HG02943 (cell line): Measurements from ENCODE around the gene SCAF8.
"Not testable (repeated sequence)": the region's sequence is repeated elsewhere in the genome, so short reads cannot be mapped to it uniquely, and the experiment has no call there.

Experiments
- ATAC-seq: cut with Tn5 transposase; IDR thresholded peaks from one replicate; pipeline ENCODE4 v1.9.1; 2021; ENCODE audit warnings: mild to moderate bottlenecking, low read depth, moderate library complexity; ENCODE audit not compliant: unreplicated experiment

SCAF8 gene

DNA sequence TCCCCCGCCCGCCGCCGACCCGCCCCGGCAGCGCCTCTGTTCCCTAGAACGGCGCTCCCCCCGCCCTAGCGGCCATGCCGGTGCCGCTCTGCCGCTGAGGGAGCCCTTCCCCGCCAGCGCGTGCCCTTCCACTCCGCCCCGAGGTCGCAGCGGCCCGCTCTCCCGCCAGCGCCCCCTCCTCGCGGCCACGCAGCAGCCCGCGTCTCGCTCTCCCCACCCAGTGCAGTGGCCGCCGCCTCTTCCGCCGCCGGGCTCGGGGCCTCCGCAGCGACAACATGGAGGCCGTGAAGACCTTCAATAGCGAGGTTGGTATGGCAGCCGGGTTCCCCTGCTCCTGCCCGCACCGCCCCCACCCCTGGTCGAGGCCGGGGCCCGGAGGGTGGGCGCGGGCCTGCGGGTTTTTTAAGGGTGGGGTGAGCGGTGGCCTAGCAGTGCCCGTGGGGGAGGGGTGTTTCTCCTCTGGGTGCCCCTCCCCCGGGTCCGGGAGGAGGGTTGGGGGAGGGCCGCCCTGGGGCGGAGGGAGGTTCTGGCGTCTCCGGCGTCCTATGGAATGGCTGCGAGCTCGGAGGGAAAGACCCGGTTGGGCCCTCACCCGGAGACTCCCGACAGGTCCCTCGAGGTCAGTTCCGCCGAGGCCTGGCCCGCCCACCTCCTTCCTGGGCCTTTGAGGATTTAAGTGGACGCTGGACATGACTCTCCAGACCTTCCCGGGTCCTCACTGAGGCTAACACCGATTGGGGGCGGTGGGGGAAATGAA is 588 bp downstream of the SCAF8 start:
- ATAC-seq = peak; percentile 67

DNA sequence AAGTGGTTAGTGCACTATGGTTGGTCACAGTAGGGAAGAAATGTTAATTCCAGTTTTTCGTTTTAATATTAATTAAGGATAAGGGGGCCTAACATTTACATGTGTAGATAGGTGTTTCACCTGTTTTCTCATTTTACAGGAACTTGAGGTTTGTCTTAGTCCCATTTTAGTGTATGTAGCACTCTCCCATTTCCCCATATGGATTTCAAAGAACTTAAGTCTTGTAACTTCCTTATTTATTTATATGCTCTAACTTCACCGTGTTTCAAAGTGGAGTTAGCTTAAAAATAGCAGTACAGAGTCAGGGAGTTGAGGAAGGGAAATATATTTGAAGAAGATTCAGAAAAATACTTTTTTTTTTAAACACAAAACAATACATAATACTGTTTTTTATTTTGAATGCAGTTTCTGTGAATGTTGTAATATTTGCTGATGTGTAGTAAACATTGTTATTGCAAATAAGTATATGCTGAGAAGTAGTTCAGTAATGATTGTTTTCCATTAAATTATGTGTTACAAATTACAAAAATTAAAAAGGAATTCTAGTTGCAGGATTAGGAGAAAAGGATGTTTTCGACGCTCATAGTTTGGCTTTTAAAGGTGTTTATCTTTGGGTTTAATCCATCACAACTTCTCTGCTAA is 3.5 kb downstream of the SCAF8 start:
- ATAC-seq = no peak

DNA sequence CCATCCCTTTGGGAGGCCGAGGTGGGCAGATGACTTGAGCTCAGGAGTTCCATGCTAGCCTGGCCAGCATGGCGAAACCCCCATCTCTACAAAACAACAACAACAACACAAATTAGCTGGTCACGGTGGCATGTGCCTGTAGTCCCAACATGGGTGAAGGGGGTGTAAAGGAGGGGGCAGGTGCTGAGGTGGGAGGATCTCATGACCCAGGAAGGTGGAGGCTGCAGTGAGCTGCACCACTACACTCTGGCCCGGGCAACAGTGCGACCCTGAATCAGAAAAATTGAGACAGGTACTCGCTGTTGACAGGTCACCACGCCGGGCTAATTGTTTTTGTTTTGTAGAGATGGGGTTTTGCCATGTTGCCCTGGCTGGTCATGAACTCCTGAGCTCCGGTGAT is 4.2 kb downstream of the SCAF8 start:
- ATAC-seq = no peak

DNA sequence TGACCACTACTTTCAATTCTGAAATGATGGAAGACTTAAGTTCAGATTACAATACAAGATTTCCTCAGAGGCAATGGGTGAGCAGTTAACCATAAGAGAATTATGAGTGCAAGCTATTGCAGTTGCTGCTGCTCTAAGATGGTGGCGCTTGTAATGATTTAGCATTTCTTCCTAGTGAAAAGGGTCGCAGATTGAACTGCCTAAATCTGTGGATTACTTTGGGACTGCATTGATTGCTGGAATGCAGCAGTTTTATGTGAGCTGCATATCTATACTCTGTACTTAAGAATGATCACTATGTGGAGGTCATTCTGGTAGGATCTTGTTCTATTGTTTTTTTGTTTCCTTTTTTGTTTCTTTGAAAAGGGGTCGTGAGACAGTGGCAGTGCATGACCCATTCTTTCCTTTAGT is 5.3 kb downstream of the SCAF8 start:
- no peak for ATAC-seq

DNA sequence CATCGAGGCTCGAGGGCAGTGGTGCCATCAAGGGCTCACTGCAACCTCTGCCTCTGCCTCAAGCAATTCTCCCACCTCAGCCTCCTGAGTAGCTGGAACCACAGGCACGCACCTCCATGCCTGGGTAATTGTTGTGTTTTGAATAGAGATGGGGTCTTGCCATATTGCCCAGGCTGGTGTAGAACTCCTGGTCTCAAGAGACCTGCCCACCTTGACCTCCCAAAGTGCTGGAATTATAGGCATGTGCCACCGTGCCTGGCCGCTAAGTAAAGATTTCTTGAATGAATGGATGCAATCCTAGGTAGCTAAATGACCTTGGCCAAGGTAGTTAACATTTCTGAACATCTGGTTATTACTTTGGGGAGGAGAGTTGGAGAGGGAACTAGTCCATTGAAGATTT is 7.4 kb downstream of the SCAF8 start:
- ATAC-seq = no peak

DNA sequence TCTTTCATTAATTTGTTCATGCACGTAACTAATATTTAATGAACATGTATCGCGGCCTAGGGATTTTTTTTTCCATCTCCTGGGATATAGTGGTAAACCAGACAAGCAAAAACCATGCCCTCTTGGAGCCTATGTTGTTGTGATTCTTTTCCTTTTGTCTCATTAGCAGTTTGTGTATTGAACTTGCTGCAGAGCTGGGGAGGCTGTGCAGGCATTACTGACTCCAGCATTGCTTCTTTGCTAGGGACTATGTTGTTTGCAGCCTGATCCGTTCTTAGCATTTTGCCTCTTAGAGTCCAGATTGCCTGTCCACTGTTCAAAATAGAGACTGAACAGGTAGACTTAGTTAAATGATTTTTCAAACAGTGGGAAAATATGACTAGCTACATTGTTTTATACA is 9.7 kb downstream of the SCAF8 start:
- ATAC-seq = no peak

DNA sequence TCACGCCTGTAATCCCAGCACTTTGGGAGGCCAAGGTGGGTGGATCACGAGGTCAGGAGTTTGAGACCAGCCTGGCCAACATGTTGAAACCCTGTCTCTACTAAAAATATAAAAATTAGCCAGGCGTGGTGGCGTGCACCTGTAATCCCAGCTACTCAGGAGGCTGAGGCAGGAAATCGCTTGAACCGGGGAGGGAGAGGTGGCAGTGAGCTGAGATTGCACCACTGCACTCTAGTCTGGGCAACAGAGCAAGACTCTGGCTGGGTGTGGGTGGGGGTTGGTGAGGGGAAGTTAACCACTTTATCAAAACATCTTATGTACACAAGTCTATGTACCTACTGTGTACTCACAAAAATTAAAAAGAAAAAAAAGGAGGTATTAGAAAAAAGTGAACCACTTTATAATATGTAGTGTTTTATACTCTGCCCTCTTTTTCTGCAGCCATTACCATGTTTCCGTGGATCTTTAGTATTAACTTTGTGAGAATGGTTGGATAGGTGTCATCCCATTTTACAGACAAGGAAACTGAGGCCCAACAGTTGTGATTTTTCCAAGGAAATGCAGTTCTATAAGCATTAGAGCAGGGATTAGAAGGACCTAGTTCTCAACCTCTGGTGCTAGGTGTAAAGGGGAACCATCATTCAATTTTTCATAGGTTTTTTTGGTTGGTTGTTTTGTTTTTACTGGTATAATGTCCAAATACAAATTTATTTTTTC is 11.0 kb downstream of the SCAF8 start:
- ATAC-seq = not testable (repeated sequence)

DNA sequence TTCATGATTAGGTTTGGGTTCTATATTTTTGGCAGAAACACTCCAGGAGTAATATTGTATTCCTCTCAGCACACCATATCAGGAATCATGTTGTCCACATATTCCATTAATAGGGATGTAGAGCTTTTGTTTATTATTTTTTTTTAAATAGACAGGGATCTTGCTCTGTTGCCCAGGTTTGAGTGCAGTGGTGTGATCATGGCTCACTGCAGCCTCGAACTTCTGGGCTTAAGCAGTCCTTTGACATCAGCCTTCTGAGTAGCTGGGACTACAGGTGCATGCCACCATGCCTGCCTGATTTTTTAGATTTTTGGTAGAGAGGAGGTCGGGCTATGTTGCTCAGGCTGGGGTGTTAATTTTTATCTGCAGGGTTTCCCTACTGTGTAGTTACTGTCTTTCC is 12.0 kb downstream of the SCAF8 start:
- ATAC-seq = no peak

DNA sequence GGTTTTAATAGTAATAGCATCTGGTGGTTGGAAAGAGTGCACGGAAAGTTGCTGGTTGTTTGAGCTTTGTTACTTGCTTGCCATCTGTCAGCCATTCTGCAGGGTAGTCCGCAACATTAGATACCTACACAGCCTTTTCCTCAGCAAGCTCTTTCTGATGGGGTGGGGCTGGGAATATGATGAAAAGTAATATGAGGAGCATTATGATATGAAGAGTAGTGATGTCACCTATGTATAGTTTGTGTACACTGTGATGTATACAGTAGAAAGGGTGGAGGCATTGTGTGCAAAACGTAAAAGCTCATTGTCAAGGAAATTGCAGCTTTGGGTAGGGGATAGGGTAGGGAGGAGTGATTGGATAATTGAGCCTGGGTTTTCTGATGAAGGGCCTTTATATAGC is 16.1 kb downstream of the SCAF8 start:
- no peak for ATAC-seq

DNA sequence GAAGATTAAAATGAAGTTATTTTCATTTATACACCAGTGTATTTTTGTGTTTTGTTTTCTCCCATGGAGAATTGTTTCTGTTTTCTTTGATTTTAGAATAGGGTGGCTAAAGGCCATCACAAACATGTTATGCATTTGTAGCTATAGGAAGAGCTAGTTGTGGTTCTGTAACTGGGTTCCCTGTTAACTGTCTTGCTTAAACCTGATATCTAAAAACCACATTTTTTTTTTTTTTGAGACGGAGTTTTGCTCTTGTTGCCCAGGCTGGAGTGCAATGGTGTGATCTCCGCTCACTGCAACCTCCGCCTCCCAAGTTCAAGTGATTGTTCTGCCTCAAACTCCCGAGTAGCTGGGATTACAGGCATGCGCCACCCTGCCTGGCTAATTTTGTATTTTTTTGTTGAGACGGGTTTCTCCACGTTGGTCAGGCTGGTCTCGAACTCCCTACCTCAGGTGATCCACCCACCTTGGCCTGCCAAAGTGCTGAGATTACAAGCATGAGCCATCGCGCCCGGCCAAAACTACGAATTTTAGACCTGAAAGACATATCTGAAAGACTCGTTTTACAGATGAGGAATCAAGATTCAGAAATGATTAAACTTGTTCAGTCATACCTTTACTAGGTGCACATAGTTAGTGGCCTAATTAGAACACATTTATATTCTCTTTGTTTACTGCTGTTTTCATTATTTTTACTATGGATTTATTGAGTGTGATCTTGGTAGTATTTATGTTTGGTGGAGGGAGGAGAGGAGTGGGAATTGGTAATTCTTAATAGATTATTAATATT is 18.0 kb downstream of the SCAF8 start:
- no peak for ATAC-seq

DNA sequence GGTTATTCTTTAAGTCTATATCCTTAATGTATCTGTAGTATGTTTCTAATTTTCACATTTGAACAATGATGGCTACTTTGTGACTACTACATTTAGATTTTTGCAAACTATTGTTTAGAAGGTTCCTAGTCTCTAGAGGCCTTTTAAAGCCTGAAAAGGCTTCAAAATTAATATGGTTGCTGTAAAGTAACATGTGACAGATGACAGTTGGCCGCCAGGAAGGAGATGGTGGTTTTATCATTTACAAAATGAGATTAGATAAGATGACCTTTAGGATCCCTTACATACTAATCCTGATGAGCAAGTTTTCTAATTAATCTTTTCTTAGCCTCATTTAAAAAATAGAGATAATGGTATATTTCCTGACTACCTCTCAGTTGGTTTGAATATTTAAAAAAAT is 18.8 kb downstream of the SCAF8 start:
- ATAC-seq = no peak

DNA sequence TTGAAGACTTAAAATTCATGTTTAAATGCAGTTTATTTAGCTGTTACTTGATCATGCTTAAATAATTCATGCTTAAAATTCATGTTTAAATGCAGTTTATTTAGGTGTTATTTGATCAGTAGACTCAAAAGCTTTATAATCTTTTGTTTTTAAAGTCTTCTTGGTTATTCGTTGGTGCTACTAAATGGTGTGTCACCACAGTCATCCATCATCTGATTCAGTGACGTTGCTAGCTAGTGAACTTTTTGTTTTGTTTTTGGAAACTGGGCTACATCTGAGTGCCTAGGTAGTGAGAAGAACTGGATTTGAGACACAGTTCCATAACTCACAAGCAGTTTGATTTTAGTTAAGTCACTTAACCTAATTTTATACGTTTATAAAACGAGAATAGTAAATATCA is 20.9 kb downstream of the SCAF8 start:
- no peak for ATAC-seq

DNA sequence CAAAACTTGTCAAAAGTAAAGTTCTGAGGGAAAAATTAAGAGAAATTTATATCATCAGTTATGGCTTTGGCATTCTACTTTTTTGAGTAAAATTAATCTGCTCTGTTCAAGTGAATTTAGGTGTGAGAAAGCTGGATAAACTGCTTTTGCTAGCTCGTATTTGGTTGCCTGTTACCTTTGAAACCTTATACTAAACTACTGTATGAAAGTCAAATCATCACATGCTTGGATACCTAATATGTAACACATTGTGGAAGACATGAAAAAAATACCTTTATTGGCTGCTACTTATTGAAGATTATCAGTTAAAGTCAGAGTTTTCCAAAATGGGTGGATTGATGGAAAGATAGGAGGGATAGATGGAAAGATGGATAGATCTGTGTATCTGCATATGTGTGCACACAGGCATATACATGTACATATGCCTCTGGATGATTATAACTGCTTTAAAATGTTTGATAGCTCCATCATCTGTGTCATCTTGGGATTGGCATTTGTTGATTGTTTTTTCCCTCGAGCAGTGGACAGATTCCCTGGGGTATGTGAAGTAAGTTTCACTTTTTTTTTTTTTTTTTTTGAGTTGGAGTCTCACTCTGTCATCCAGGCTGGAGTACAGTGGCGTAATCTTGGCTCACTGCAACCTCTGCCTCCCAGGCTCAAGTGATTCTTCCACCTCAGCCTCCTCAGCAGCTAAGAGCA is 24.3 kb downstream of the SCAF8 start:
- no peak for ATAC-seq

DNA sequence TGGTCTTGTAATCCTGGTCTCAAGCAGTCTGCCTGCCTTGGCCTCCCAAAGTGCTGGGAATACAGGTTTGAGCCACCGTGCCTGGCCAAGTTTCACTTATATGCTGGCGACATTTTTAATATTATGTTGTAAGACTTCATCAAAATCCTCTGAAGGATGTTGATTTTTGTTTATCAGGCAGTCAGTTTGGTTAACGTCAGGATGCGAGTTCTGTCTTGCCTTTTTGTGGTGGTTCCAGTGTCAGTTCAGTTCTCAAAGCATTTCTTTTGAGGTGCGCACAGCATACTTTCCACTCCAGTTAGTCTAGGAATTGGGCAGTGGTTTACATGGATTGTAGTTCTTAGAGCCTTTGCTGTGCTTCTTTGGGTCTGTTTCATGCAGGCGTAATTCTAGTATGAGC is 24.9 kb downstream of the SCAF8 start:
- ATAC-seq = no peak

DNA sequence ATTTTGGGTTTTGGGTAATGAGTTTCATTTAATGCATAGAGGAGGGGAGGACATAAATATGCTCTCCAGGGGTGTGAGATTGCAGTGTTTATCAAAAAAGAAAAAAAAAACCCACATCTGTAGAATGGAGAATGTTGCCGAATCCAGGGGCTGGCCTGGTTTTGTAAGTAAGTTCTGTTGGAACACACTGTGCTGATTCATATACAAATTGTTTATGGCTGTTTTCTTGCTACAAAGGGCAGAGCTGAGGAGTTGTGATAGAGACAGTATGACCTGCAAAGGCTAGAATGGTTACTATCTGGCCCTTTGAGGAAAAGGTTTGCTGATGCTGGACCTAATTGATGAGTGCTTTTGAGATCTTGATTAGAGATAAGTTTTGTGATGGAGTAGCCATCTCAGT is 30.4 kb downstream of the SCAF8 start:
- no peak for ATAC-seq

DNA sequence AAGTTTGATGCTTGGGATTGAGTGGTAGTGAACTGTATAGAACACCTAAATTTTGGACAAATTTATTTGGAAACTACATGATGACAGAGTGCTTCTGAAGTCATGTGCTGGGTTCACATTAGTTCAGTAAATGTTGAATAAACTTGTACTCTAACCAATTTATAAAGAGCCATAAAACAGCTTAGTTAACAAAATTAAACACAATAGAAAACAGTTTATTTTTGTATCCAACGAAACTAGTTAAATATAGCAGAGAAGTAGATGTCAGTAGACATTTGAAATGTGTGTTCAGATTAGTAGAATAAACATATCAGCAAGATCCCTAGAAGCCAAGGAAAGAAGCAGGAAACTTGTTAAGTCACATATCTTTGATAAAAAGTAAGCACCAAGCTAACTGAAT is 32.1 kb downstream of the SCAF8 start:
- ATAC-seq = no peak

DNA sequence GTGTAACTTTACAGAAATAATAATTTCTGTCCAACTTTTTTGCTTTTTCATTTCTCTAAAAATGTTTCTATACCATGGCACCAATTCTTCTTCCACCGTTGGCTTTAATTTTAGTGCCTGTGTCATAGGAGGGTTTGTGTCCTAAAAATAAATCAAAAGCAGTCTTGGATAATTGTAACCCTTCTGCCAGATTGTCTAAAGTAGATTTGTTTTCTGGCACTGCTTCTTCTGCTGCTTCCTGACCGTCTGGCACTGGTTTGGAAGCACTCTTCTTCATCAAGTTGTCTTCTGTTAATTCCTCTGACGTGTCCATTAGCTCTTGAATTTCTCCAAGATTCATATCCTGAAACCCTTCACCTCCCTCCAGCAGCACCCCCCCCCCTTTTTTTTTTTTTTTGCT is 33.1 kb downstream of the SCAF8 start:
- ATAC-seq = no peak

DNA sequence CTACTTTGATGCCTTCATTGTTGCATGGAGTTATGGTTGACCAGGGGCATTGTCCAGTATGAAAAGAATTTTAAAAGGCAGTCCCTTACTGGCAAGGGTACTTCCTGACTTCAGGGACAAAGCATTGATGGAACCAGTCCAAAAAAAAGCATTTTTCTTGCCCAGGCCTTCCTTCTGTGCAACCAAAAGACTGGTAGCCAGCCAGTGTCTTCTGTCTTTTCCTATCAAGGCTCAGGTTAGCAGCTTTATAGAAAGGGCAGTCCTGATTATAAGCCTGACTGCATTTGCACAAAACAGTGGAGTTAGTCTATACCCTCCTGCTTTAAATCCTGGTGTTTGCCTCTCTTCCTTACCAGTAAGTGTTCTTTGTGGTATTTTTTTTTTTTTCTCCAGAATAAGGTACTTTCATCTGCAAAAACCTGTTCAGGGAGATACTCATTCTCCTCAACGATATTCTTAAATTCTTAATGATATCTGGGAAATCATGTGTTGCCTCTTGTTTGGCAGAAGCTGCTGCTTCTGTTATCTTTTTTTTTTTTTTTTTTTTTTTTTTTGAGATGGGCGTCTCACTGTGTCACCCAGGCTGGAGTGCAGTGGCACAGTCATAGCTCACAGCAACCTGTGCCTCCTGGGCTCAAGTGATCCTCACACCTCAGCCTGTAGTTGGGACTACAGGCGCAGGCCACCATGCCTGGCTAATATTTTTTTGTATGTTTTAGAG is 33.9 kb downstream of the SCAF8 start:
- ATAC-seq = no peak

DNA sequence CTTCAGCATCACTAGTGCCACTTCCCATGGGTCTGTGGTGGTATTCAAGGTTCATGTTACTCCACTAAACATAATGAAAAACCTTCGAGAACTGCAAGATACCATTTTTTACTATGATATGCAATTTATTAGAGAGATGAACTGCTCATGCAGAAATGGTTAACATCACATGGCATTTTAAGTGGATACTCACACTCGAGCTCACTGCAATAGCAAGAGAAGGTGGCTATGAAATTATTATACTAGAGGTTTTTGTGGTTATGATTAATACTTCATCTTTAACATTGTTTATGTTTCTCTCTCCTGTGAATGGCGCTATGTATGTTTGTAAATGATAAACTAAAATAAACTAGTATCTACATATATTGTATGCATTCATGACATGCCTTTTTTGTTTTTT is 35.1 kb downstream of the SCAF8 start:
- no peak for ATAC-seq

DNA sequence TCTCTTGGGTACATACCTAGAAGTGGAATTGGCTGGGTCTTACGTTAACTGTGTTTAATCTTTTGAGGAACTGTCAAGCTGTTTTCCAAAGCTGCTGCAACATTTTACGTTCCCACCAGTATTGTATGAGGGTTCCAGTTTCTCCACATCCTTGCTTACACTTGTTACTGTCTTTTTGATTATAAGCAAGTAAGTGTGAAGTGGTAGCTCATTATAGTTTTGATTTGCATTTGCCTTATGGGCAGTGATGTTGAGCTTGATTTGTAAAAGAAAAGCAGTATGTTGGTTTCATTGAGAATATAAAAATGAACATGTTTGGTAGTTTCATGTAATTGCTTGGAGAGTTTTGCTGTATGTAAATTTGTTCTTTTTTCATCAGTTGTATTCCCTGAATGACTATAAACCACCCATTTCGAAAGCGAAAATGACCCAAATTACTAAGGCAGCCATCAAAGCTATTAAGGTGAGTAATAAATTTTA is 40.4 kb downstream of the SCAF8 start:
- ATAC-seq = peak; percentile 86
